HCT116 (cell line): Measurements from ENCODE around the gene TRPV2. TPM values are rescaled to one million over a fixed set of nuclear protein-coding genes. Genes with fewer than 3 reads are reported as not detected.

Experiments
- ATAC-seq: fragments of 200-7000 bp; cut with Tn5 transposase; 2 replicates; pipeline ENCODE4 v1.9.1; 2020; ENCODE audit warnings: mild to moderate bottlenecking, moderate library complexity
- BruUV-seq: library from RNA; stranded (reverse); fragments of 400-500 nt; replicated peaks from 2 replicates; lab custom pipeline; 2021; lab: Mats Ljungman, UMichigan
- CTCF ChIA-PET: fragments of 300-600 bp; sonication (Branson Sonifier 250); formaldehyde crosslinking; loops from one replicate; lab custom pipeline; 2021; ENCODE audit warnings: antibody characterized with exemption; lab: Charles Lee
- POLR2A ChIA-PET: fragments of 300-600, 350-600 bp; sonication (Branson Sonifier 250); formaldehyde crosslinking; loops from one replicate; lab custom pipeline; 2021; ENCODE audit warnings: antibody characterized with exemption; lab: Charles Lee
- RAD21 ChIA-PET, 2 experiments: fragments of 300-600 bp; sonication (Branson Sonifier 250); formaldehyde crosslinking; loops; one replicate each; lab custom pipeline; 2023; ENCODE audit warnings: low total read pairs in 2 of 2; ENCODE audit not compliant: uncharacterized antibody in 2 of 2, unreplicated experiment in 2 of 2, low non-redundant PET in 1 of 2; lab: Charles Lee
- DNase-seq: peaks from one replicate; pipeline ENCODE4 v3.0.0-alpha.2; 2010; ENCODE audit warnings: low read depth, low spot score
- H2AFZ ChIP-seq: fragments of 200-600 bp; shearing (Covaris generic), sonication (generic); 2 replicates; pipeline ENCODE4 v1.6.1; 2017; ENCODE audit warnings: low read depth, mixed run types, mixed read lengths, antibody characterized with exemption, low read length; ENCODE audit not compliant: poor library complexity, severe bottlenecking
- H3K27ac ChIP-seq: 2 replicates; pipeline ENCODE4 v1.5.1; 2012; ENCODE audit warnings: low read depth, low read length
- H3K27me3 ChIP-seq: fragments of 200-600 bp; sonication (generic); 2 replicates; pipeline ENCODE4 v1.6.1; 2016; ENCODE audit warnings: mixed run types, low read length, mixed read lengths; ENCODE audit not compliant: insufficient read depth
- H3K36me3 ChIP-seq, 2 experiments: fragments of 200-500 bp in 1 of 2; fragments of 200-600 bp in 1 of 2; sonication (Bioruptor generic) in 1 of 2; sonication (generic) in 1 of 2; 2 replicates each; pipeline versions ENCODE4 v1.5.1 to v1.6.1; 2014 to 2016; ENCODE audit warnings: low read length in 2 of 2, inconsistent platforms in 1 of 2, mixed read lengths in 1 of 2, mixed run types in 1 of 2; ENCODE audit not compliant: insufficient read depth in 2 of 2, control insufficient read depth in 1 of 2
- H3K4me1 ChIP-seq, 2 experiments: fragments of 200-600 bp in 1 of 2; sonication (generic) in 1 of 2; 2 replicates each; pipeline versions ENCODE4 v1.5.1 to v1.6.1; 2012 to 2017; ENCODE audit warnings: low read length in 2 of 2, inconsistent platforms in 1 of 2, mild to moderate bottlenecking in 1 of 2, mixed read lengths in 1 of 2, mixed run types in 1 of 2, moderate library complexity in 1 of 2; ENCODE audit not compliant: insufficient read depth in 2 of 2, control insufficient read depth in 1 of 2
- H3K4me2 ChIP-seq: fragments of 200-600 bp; sonication (generic); 2 replicates; pipeline ENCODE4 v1.6.1; 2017; ENCODE audit warnings: mixed run types, low read length, mixed read lengths
- H3K4me3 ChIP-seq, 2 experiments: fragments of 200-600 bp in 1 of 2; sonication (generic) in 1 of 2; replicated peaks in 1 of 2; 2 replicates each; pipeline ENCODE4 v1.5.1; 2011 to 2016; ENCODE audit warnings: low read length in 2 of 2, control low read depth in 1 of 2, low read depth in 1 of 2, mild to moderate bottlenecking in 1 of 2, mixed read lengths in 1 of 2, mixed run types in 1 of 2
- H3K79me2 ChIP-seq: fragments of 200-600 bp; sonication (generic); 2 replicates; pipeline ENCODE4 v1.6.1; 2017; ENCODE audit warnings: mild to moderate bottlenecking, mixed run types, low read length, moderate library complexity, mixed read lengths; ENCODE audit not compliant: insufficient read depth
- H3K9ac ChIP-seq: fragments of 200-600 bp; sonication (generic); 2 replicates; pipeline ENCODE4 v1.6.1; 2016; ENCODE audit warnings: low read length, mixed read lengths
- H3K9me2 ChIP-seq: fragments of 200-600 bp; sonication (generic), shearing (Covaris generic); 2 replicates; pipeline ENCODE4 v1.6.1; 2017; ENCODE audit warnings: mixed run types, mild to moderate bottlenecking, moderate library complexity; ENCODE audit not compliant: insufficient read depth
- H3K9me3 ChIP-seq, 2 experiments: fragments of 200-500 bp in 1 of 2; fragments of 200-600 bp in 1 of 2; sonication (Bioruptor generic) in 1 of 2; sonication (generic) in 1 of 2; 2 replicates each; pipeline ENCODE4 v1.6.1; 2014 to 2017; ENCODE audit warnings: low read length in 2 of 2, mixed read lengths in 2 of 2, inconsistent platforms in 1 of 2, low read depth in 1 of 2, mild to moderate bottlenecking in 1 of 2, mixed run types in 1 of 2, moderate library complexity in 1 of 2; ENCODE audit not compliant: control insufficient read depth in 1 of 2, insufficient read depth in 1 of 2
- H4K20me1 ChIP-seq: fragments of 200-600 bp; sonication (generic), shearing (Covaris generic); 2 replicates; pipeline ENCODE4 v1.6.1; 2017; ENCODE audit warnings: mixed run types, mild to moderate bottlenecking, moderate library complexity; ENCODE audit not compliant: insufficient read depth
- CBX3 ChIP-seq: IDR thresholded peaks from 2 replicates; pipeline ENCODE4 v1.6.1; 2012; ENCODE audit warnings: low read depth
- CEBPB ChIP-seq: IDR thresholded peaks from 2 replicates; pipeline ENCODE4 v1.6.1; 2012; ENCODE audit warnings: low read depth
- EGR1 ChIP-seq: IDR thresholded peaks from 2 replicates; pipeline ENCODE4 v1.6.1; 2012; ENCODE audit warnings: low read depth
- ELF1 ChIP-seq: IDR thresholded peaks from 2 replicates; pipeline ENCODE4 v1.6.1; 2012; ENCODE audit warnings: low read depth, borderline replicate concordance
- EZH2 ChIP-seq: fragments of 200-600 bp; sonication (generic); IDR thresholded peaks from 2 replicates; pipeline ENCODE4 v1.6.1; 2017; ENCODE audit warnings: antibody characterized with exemption, mixed run types
- EZH2phosphoT487 ChIP-seq: fragments of 200-600 bp; IDR thresholded peaks from 2 replicates; pipeline ENCODE4 v1.6.1; 2018; ENCODE audit warnings: antibody characterized with exemption, borderline replicate concordance
- FOSL1 ChIP-seq: IDR thresholded peaks from 2 replicates; pipeline ENCODE4 v1.6.1; 2012; ENCODE audit warnings: low read depth
- POLR2AphosphoS5 ChIP-seq: IDR thresholded peaks from 2 replicates; pipeline ENCODE4 v1.6.1; 2011; ENCODE audit warnings: mild to moderate bottlenecking, low read depth, low read length, moderate library complexity
- RAD21 ChIP-seq: IDR thresholded peaks from 2 replicates; pipeline ENCODE4 v1.6.1; 2012; ENCODE audit warnings: low read depth, mild to moderate bottlenecking
- SIN3A ChIP-seq: IDR thresholded peaks from 2 replicates; pipeline ENCODE4 v1.6.1; 2012; ENCODE audit warnings: low read depth
- SP1 ChIP-seq: IDR thresholded peaks from 2 replicates; pipeline ENCODE4 v1.6.1; 2012; ENCODE audit warnings: low read depth
- TCF7L2 ChIP-seq: IDR thresholded peaks from 2 replicates; pipeline ENCODE4 v1.7.0; 2011; ENCODE audit warnings: borderline replicate concordance, inconsistent platforms; ENCODE audit not compliant: insufficient read depth, insufficient read length; ENCODE audit errors: extremely low read depth
- YY1 ChIP-seq: IDR thresholded peaks from 2 replicates; pipeline ENCODE4 v1.6.1; 2011; ENCODE audit warnings: low read length, low read depth, moderate library complexity, mild to moderate bottlenecking; ENCODE audit not compliant: insufficient replicate concordance; ENCODE audit errors: extremely low read depth
- ZBTB33 ChIP-seq: IDR thresholded peaks from 2 replicates; pipeline ENCODE4 v1.6.1; 2011; ENCODE audit warnings: mild to moderate bottlenecking, low read length, moderate library complexity; ENCODE audit not compliant: insufficient replicate concordance; ENCODE audit errors: extremely low read depth
- ZFX ChIP-seq: fragments of 450-650 bp; IDR thresholded peaks from 2 replicates; pipeline ENCODE4 v1.6.1; 2017
- ZNF274 ChIP-seq: fragments of 200-500 bp; sonication (Bioruptor generic); IDR thresholded peaks from 2 replicates; pipeline ENCODE4 v1.6.1; 2014; ENCODE audit warnings: mild to moderate bottlenecking, low read depth, low read length, inconsistent platforms
- intact Hi-C: fragments of 100-400 bp; cut with micrococcal nuclease; formaldehyde crosslinking; loops from 2 replicates; pipeline ENCODE4 v1.10.0; 2022
- total RNA-seq: library from RNA; stranded (reverse); gene quantifications from one replicate; pipeline ENCODE4 v1.2.1, GENCODE V29; 2021; ENCODE audit not compliant: unreplicated experiment
- TF ChIP-seq, protein P1 (sequence below): IDR thresholded peaks from 2 replicates; pipeline ENCODE4 v1.6.1; 2012
- TF ChIP-seq, protein P2 (sequence below): IDR thresholded peaks from 2 replicates; pipeline ENCODE4 v1.6.1; 2012; ENCODE audit warnings: low read depth
- TF ChIP-seq, protein P3 (sequence below): IDR thresholded peaks from 2 replicates; pipeline ENCODE4 v1.6.1; 2012
- TF ChIP-seq, protein P4 (sequence below), 3 experiments: fragments of 200-600 bp in 1 of 3; sonication (generic) in 1 of 3; IDR thresholded peaks in 2 of 3; conservative IDR thresholded peaks in 1 of 3; 2 replicates each; pipeline ENCODE4 v1.5.1; 2012 to 2017; ENCODE audit warnings: low read depth in 2 of 3, low read length in 2 of 3, antibody characterized with exemption in 1 of 3, borderline replicate concordance in 1 of 3, control low read depth in 1 of 3, mild to moderate bottlenecking in 1 of 3, mixed read lengths in 1 of 3, mixed run types in 1 of 3, moderate library complexity in 1 of 3; ENCODE audit not compliant: insufficient read depth in 1 of 3

The TRPV2 gene
- total RNA-seq, 1 experiment from 2014 or later, result 2.7 TPM

- BruUV-seq, result no TSS peak
- Histone ChIP-seq H3K4me2 (no peak overlapping the region), H3K9me2 (no peaks in the 10 kb centered on the region), H4K20me1 (no peaks in the 10 kb centered on the region), H3K79me2 (no peaks in the 10 kb centered on the region), H3K9me3 (no peaks in the 10 kb centered on the region), H3K4me3 (no peak overlapping the region), H3K9ac (no peak overlapping the region), H3K36me3 (no peaks in the 10 kb centered on the region), H3K4me1 (peaks cover 14 to 25% of the 10 kb centered on the region in 2 experiments), H3K27ac (no peak overlapping the region), H2AFZ (no peak overlapping the region), H3K27me3 (no peaks in the 10 kb centered on the region)
- intact Hi-C loops, result no loop called here
- CTCF ChIA-PET, result no interaction called here
- ATAC-seq, result no peak
- no peak for DNase-seq
- no peak for TF ChIP-seq EGR1
- TF ChIP-seq, protein P1, sequence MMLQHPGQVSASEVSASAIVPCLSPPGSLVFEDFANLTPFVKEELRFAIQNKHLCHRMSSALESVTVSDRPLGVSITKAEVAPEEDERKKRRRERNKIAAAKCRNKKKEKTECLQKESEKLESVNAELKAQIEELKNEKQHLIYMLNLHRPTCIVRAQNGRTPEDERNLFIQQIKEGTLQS, result no peak
- no peak for TF ChIP-seq ZFX
- TF ChIP-seq POLR2AphosphoS5, result no peak
- no peak for TF ChIP-seq ZNF274
- no peak for TF ChIP-seq ELF1
- TF ChIP-seq, protein P2, sequence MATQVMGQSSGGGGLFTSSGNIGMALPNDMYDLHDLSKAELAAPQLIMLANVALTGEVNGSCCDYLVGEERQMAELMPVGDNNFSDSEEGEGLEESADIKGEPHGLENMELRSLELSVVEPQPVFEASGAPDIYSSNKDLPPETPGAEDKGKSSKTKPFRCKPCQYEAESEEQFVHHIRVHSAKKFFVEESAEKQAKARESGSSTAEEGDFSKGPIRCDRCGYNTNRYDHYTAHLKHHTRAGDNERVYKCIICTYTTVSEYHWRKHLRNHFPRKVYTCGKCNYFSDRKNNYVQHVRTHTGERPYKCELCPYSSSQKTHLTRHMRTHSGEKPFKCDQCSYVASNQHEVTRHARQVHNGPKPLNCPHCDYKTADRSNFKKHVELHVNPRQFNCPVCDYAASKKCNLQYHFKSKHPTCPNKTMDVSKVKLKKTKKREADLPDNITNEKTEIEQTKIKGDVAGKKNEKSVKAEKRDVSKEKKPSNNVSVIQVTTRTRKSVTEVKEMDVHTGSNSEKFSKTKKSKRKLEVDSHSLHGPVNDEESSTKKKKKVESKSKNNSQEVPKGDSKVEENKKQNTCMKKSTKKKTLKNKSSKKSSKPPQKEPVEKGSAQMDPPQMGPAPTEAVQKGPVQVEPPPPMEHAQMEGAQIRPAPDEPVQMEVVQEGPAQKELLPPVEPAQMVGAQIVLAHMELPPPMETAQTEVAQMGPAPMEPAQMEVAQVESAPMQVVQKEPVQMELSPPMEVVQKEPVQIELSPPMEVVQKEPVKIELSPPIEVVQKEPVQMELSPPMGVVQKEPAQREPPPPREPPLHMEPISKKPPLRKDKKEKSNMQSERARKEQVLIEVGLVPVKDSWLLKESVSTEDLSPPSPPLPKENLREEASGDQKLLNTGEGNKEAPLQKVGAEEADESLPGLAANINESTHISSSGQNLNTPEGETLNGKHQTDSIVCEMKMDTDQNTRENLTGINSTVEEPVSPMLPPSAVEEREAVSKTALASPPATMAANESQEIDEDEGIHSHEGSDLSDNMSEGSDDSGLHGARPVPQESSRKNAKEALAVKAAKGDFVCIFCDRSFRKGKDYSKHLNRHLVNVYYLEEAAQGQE, result no peak
- TF ChIP-seq, protein P3, sequence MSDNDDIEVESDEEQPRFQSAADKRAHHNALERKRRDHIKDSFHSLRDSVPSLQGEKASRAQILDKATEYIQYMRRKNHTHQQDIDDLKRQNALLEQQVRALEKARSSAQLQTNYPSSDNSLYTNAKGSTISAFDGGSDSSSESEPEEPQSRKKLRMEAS, result no peak
- TF ChIP-seq FOSL1, result no peak
- TF ChIP-seq ZBTB33, result no peak
- TF ChIP-seq CEBPB, result no peak
- no peak for TF ChIP-seq RAD21
- no peak for TF ChIP-seq TCF7L2
- TF ChIP-seq, protein P4, sequence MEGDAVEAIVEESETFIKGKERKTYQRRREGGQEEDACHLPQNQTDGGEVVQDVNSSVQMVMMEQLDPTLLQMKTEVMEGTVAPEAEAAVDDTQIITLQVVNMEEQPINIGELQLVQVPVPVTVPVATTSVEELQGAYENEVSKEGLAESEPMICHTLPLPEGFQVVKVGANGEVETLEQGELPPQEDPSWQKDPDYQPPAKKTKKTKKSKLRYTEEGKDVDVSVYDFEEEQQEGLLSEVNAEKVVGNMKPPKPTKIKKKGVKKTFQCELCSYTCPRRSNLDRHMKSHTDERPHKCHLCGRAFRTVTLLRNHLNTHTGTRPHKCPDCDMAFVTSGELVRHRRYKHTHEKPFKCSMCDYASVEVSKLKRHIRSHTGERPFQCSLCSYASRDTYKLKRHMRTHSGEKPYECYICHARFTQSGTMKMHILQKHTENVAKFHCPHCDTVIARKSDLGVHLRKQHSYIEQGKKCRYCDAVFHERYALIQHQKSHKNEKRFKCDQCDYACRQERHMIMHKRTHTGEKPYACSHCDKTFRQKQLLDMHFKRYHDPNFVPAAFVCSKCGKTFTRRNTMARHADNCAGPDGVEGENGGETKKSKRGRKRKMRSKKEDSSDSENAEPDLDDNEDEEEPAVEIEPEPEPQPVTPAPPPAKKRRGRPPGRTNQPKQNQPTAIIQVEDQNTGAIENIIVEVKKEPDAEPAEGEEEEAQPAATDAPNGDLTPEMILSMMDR (IDR thresholded peaks at IDR 0.05 in 2 of 3, conservative IDR thresholded peaks at IDR 0.05 in 1 of 3; ENCODE audit: borderline replicate concordance in 1 of 3, insufficient read depth in 1 of 3, low read depth in 2 of 3, low read length in 2 of 3), result no peak
- TF ChIP-seq EZH2phosphoT487, result no peak
- TF ChIP-seq EZH2, result no peak
- TF ChIP-seq YY1, result no peak
- no peak for TF ChIP-seq SIN3A
- TF ChIP-seq CBX3, result no peak
- TF ChIP-seq SP1, result no peak
- POLR2A ChIA-PET, result interaction anchor here (1.2 kb wide), 1 partner anchor 41 kb away, joined by 4 read pairs; no protein-coding TSS in a partner anchor
- RAD21 ChIA-PET, result no interaction called here
Observed at GRCh38 chr17:16479264-16479663, 63.9 kb downstream of the TRPV2 start.
